SK-N-SH (cell line): Measurements from ENCODE around the gene ATXN7L2. TPM values are rescaled to one million over a fixed set of nuclear protein-coding genes. Genes with fewer than 3 reads are reported as not detected.

Source experiments
- CTCF ChIA-PET: fragments of 300-600, 350-600 bp; formaldehyde crosslinking; extraction: SDS; loops from one replicate; lab custom pipeline; 2021; lab: Yijun Ruan, JAX
- POLR2A ChIA-PET: fragments of 350-600 bp; sonication (Branson Sonifier 250); formaldehyde crosslinking; extraction: SDS; loops from one replicate; lab custom pipeline; 2020; ENCODE audit warnings: antibody characterized with exemption, inconsistent platforms; lab: Yijun Ruan, JAX
- DNase-seq: peaks from one replicate; pipeline ENCODE4 v3.0.0; 2012
- H2AFZ ChIP-seq: fragments of 200-600 bp; sonication (generic); 2 replicates; pipeline ENCODE4 v1.8.1; 2016; ENCODE audit warnings: antibody characterized with exemption, mild to moderate bottlenecking, low read depth
- H3F3A ChIP-seq: fragments of 200-600 bp; sonication (generic); replicated peaks from 2 replicates; pipeline ENCODE3; 2016; ENCODE audit warnings: antibody characterized with exemption, mild to moderate bottlenecking; ENCODE audit not compliant: insufficient read depth
- H3K27ac ChIP-seq, 2 experiments: fragments of 200-500 bp in 1 of 2; fragments of 200-600 bp in 1 of 2; sonication (Bioruptor generic) in 1 of 2; sonication (generic), shearing (Covaris generic) in 1 of 2; 2 replicates each; pipeline versions ENCODE4 v1.5.1 to v1.6.1; 2014 to 2016; ENCODE audit warnings: low read depth in 2 of 2, inconsistent platforms in 1 of 2, low read length in 1 of 2, mild to moderate bottlenecking in 1 of 2, mixed read lengths in 1 of 2
- H3K27me3 ChIP-seq: fragments of 200-600 bp; sonication (generic), shearing (Covaris generic); 2 replicates; pipeline ENCODE4 v1.6.1; 2016; ENCODE audit warnings: mixed run types; ENCODE audit not compliant: insufficient read depth
- H3K36me3 ChIP-seq, 2 experiments: fragments of 200-500 bp in 1 of 2; fragments of 200-600 bp in 1 of 2; sonication (Bioruptor generic) in 1 of 2; sonication (generic) in 1 of 2; replicated peaks in 1 of 2; 2 replicates each; pipeline versions ENCODE3 to v1.5.1; 2014 to 2016; ENCODE audit warnings: low read length in 1 of 2, mild to moderate bottlenecking in 1 of 2; ENCODE audit not compliant: insufficient read depth in 2 of 2, control insufficient read depth in 1 of 2
- H3K4me1 ChIP-seq, 2 experiments: fragments of 200-500 bp in 1 of 2; fragments of 200-600 bp in 1 of 2; sonication (Bioruptor generic) in 1 of 2; sonication (generic), shearing (Covaris generic) in 1 of 2; 2 replicates each; pipeline versions ENCODE4 v1.5.1 to v1.6.1; 2014 to 2016; ENCODE audit warnings: low read depth in 1 of 2, low read length in 1 of 2, mixed run types in 1 of 2; ENCODE audit not compliant: insufficient read depth in 2 of 2, control insufficient read depth in 1 of 2
- H3K4me2 ChIP-seq: fragments of 200-600 bp; sonication (generic), shearing (Covaris generic); 2 replicates; pipeline ENCODE4 v1.6.1; 2017; ENCODE audit warnings: mixed run types
- H3K4me3 ChIP-seq, 2 experiments: fragments of 200-500 bp in 1 of 2; fragments of 200-600 bp in 1 of 2; sonication (Bioruptor generic) in 1 of 2; sonication (generic), shearing (Covaris generic) in 1 of 2; 2 replicates each; pipeline versions ENCODE4 v1.5.1 to v1.8.1; 2014 to 2016; ENCODE audit warnings: low read depth in 2 of 2, inconsistent platforms in 1 of 2, low read length in 1 of 2, mild to moderate bottlenecking in 1 of 2, mixed read lengths in 1 of 2, moderate library complexity in 1 of 2
- H3K79me2 ChIP-seq: fragments of 200-600 bp; sonication (generic); 2 replicates; pipeline ENCODE4 v1.8.1; 2017; ENCODE audit warnings: mild to moderate bottlenecking; ENCODE audit not compliant: insufficient read depth
- H3K9ac ChIP-seq: fragments of 200-600 bp; sonication (generic); 2 replicates; pipeline ENCODE4 v1.6.1; 2017; ENCODE audit warnings: mixed run types
- H3K9me2 ChIP-seq: fragments of 200-600 bp; sonication (generic); 2 replicates; pipeline ENCODE4 v1.6.1; 2017; ENCODE audit warnings: mixed run types
- H3K9me3 ChIP-seq: fragments of 200-600 bp; sonication (generic); 2 replicates; pipeline ENCODE4 v1.6.1; 2017; ENCODE audit warnings: mixed run types, mild to moderate bottlenecking, moderate library complexity
- H4K20me1 ChIP-seq: fragments of 200-600 bp; sonication (generic); 2 replicates; pipeline ENCODE4 v1.6.1; 2017; ENCODE audit warnings: mild to moderate bottlenecking, mixed run types; ENCODE audit not compliant: insufficient read depth
- FOXM1 ChIP-seq: IDR thresholded peaks from 2 replicates; pipeline ENCODE4 v1.4.0; 2012; ENCODE audit warnings: low read depth, mild to moderate bottlenecking
- NRF1 ChIP-seq: IDR thresholded peaks from 2 replicates; pipeline ENCODE4 v1.6.1; 2012; ENCODE audit warnings: low read depth, mild to moderate bottlenecking, low read length
- RFX5 ChIP-seq: IDR thresholded peaks from 2 replicates; pipeline ENCODE4 v1.6.1; 2012; ENCODE audit warnings: mild to moderate bottlenecking, improper control_type of control experiment, low read length
- USF1 ChIP-seq: IDR thresholded peaks from 2 replicates; pipeline ENCODE4 v1.4.0; 2012; ENCODE audit warnings: low read depth, borderline replicate concordance
- USF2 ChIP-seq: fragments of 150-350 bp; IDR thresholded peaks from 2 replicates; pipeline ENCODE4 v1.6.1; 2017; ENCODE audit warnings: antibody characterized with exemption, low read length, low read depth, borderline replicate concordance
- YY1 ChIP-seq: IDR thresholded peaks from 2 replicates; pipeline ENCODE4 v1.4.0; 2012; ENCODE audit warnings: low read depth, mild to moderate bottlenecking
- WGBS: methylation state at CpG from one replicate; pipeline ENCODE4 v1.1.6; 2017; ENCODE audit warnings: low lambda C conversion rate; 5-methylcytosine and 5-hydroxymethylcytosine counted together
- polyA plus RNA-seq, 3 experiments: library from polyadenylated mRNA; depleted of rRNA; stranded (reverse); fragments of >200 nt; gene quantifications; 2 replicates each; pipeline ENCODE4 v1.2.3, GENCODE V29; 2012
- TF ChIP-seq, protein P1 (sequence below): IDR thresholded peaks from 2 replicates; pipeline ENCODE4 v1.4.0; 2012; ENCODE audit warnings: low read depth

The ATXN7L2 gene
- polyA plus RNA-seq, 1 of the 3 experiments (the other 2 are of a cell fraction): 4.0 TPM

DNA sequence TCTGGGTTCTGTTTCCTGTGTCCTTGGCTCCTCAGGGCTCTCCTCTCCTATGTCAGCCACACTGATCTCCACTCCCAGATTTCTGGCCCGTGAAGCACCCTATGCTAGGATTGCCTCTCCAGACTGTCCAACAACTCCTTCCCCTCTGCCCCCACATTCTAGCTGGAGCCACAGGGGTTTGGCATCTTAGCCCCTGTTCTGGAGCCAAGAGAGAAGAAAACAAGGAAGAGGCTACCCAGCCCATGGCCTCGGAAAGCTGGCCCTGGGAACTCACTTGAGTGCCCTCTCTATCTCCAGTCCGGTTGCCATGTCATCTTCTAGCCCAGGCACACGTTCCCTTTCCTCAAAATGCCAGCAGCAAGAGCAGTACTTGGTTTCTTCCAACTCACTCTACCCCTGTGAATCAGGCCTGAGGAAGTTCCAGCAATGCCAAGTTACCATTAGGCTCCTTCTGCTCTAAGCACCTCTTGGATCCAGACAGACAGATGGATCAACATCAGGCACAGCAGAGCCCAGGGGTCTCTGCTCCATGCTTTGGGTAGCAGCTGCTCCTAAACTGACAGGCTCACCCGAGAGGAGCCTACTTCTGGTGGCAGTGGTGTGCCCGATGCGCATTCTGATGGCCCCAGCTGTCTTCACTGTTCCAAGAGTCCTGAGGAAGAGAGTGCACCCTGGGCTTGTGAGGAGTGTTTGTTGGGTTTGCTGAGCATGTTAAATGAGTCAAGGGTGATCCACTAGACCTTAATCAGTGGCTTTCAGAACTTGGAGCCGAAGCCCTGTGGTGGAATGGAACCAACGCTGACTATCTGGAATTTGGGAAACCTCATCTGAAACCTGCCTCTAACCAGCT lies 44.4 kb downstream of the ATXN7L2 start:
- TF ChIP-seq USF1: no peak
- TF ChIP-seq, protein P1, sequence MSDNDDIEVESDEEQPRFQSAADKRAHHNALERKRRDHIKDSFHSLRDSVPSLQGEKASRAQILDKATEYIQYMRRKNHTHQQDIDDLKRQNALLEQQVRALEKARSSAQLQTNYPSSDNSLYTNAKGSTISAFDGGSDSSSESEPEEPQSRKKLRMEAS: no peak
- Histone ChIP-seq H2AFZ (no peak overlapping the region), H4K20me1 (no peaks in the 10 kb centered on the region), H3K9me2 (no peaks in the 10 kb centered on the region), H3K9ac (no peak overlapping the region), H3K36me3 (no peaks in the 10 kb centered on the region), H3F3A (no peaks in the 10 kb centered on the region), H3K79me2 (no peaks in the 10 kb centered on the region), H3K27me3 (peaks cover under 1% of the 10 kb centered on the region; the same call in 1 of the 2 replicates), H3K9me3 (no peaks in the 10 kb centered on the region), H3K27ac (no peak overlapping the region), H3K4me1 (peaks cover 0 to 29% of the 10 kb centered on the region in 2 experiments; a peak in 1 of 4 replicates), H3K4me3 (no peak overlapping the region), H3K4me2 (no peak overlapping the region)
- 63% methylated on average over 9 of the region's 9 CpGs for WGBS
- CTCF ChIA-PET: interaction anchor here (0.5 to 26.3 kb wide), 5 partner anchors 13 to 121 kb away, joined by 3 to 1710 read pairs (median 4); partner anchors contain the start of genes AMIGO1, ATXN7L2 and CYB561D1
- POLR2A ChIA-PET: no interaction called here
- no peak for DNase-seq

DNA sequence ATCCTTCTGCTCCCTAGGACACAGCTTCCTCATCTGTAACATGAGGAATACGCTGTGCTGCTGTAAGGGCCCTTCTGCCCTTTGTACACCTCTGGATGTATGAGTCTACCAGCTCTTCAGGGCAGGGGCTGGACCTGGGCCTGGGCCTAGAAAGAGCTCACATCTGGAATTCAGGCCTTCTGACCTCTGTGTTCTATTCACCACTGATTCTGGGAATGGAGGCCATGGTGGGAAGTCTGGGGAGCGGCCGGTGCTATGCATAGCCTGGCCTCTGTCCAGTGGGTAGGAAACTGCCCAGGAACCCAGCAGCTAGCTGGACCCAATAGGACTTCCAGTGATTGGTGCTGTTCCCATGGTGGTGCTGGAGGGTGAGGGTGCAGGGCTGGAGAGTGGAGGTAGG lies 45.0 kb downstream of the ATXN7L2 start:
- Histone ChIP-seq H2AFZ (no peak overlapping the region), H3K9me2 (no peaks in the 10 kb centered on the region), H3K36me3 (no peaks in the 10 kb centered on the region), H3K9me3 (no peaks in the 10 kb centered on the region), H3K4me2 (no peak overlapping the region), H3F3A (no peaks in the 10 kb centered on the region), H3K4me1 (peaks cover 0 to 29% of the 10 kb centered on the region in 2 experiments; a peak in 1 of 4 replicates), H3K79me2 (no peaks in the 10 kb centered on the region), H3K9ac (no peak overlapping the region), H3K4me3 (no peak overlapping the region), H3K27ac (no peak overlapping the region), H4K20me1 (no peaks in the 10 kb centered on the region), H3K27me3 (no peaks in the 10 kb centered on the region; the same call in 1 of the 2 replicates)
- ChIA-PET CTCF (interaction anchor here (0.8 to 26.3 kb wide), 7 partner anchors 13 to 252 kb away, joined by 4 to 1710 read pairs (median 7); partner anchors contain the start of genes AMIGO1, ATXN7L2 and CYB561D1), POLR2A (no interaction called here)
- TF ChIP-seq USF2: no peak
- TF ChIP-seq NRF1: no peak
- no peak for TF ChIP-seq RFX5
- no peak for TF ChIP-seq FOXM1
- TF ChIP-seq YY1: no peak
- no peak for DNase-seq
- 96% methylated on average over 3 of the region's 3 CpGs for WGBS
